A549 (cell line): Measurements from ENCODE around the gene EP400. TPM values are rescaled to one million over a fixed set of nuclear protein-coding genes. Genes with fewer than 3 reads are reported as not detected.

Experiments used
- ATAC-seq, 2 experiments: fragments of 200-7000 bp in 1 of 2; fragments of >200 bp in 1 of 2; cut with Nextera tagmentation in 1 of 2; cut with Tn5 transposase in 1 of 2; 3 replicates each; pipeline versions ENCODE4 v1.8.0 to v1.9.1; 2018 to 2020; ENCODE audit warnings: mild to moderate bottlenecking in 1 of 2, moderate library complexity in 1 of 2
- CTCF ChIA-PET: fragments of 300-600 bp; sonication (Branson Sonifier 250); formaldehyde crosslinking; extraction: SDS; loops from one replicate; lab custom pipeline; 2021; ENCODE audit warnings: antibody characterized with exemption, inconsistent platforms; lab: Yijun Ruan, JAX
- POLR2A ChIA-PET: fragments of 350-600 bp; formaldehyde crosslinking; extraction: SDS; loops from one replicate; lab custom pipeline; 2021; ENCODE audit warnings: antibody characterized with exemption, inconsistent platforms; lab: Yijun Ruan, JAX
- DNase-seq, 2 experiments: peaks; one replicate each; pipeline versions ENCODE4 v3.0.0 to v3.0.0-alpha.2; 2011 to 2016; ENCODE audit warnings: low read depth in 1 of 2, low spot score in 1 of 2
- FAIRE-seq: peaks from 2 replicates; lab custom pipeline; 2011; peaks lifted over from hg19 to GRCh38; lab: Jason Lieb, UNC
- H3K27ac ChIP-seq, 2 experiments: fragments of >200 bp; sonication (Bioruptor Twin); formaldehyde crosslinking; 3 replicates each; pipeline ENCODE4 v1.5.1; 2016 to 2017
- H3K4me1 ChIP-seq: fragments of >200 bp; sonication (Bioruptor Twin); formaldehyde crosslinking; 3 replicates; pipeline ENCODE4 v1.6.1; 2016
- H3K4me2 ChIP-seq: fragments of >200 bp; sonication (Bioruptor Twin); formaldehyde crosslinking; 3 replicates; pipeline ENCODE4 v1.6.1; 2016
- H3K4me3 ChIP-seq: fragments of >200 bp; sonication (Bioruptor Twin); formaldehyde crosslinking; 3 replicates; pipeline ENCODE4 v1.5.1; 2016
- H3K9me3 ChIP-seq: fragments of >200 bp; sonication (Bioruptor Twin); formaldehyde crosslinking; 3 replicates; pipeline ENCODE4 v1.6.1; 2016
- ATOH8 ChIP-seq: fragments of 250-450 bp; sonication (Bioruptor Pico); IDR thresholded peaks from 2 replicates; pipeline ENCODE4 v1.5.0; 2020; ENCODE audit warnings: low read depth, mild to moderate bottlenecking, moderate library complexity
- BCL3 ChIP-seq: fragments of >200 bp; sonication (Bioruptor Twin); formaldehyde crosslinking; IDR thresholded peaks from 3 replicates; pipeline ENCODE4 v1.6.1; 2016
- CBX2 ChIP-seq: fragments of 200-600 bp; sonication (generic); IDR thresholded peaks from 2 replicates; pipeline ENCODE4 v1.6.1; 2016; ENCODE audit warnings: low read depth, mild to moderate bottlenecking, borderline replicate concordance
- CTCF ChIP-seq: fragments of >200 bp; sonication (Bioruptor Twin); formaldehyde crosslinking; IDR thresholded peaks from 3 replicates; pipeline ENCODE4 v1.5.1; 2016
- E2F6 ChIP-seq: IDR thresholded peaks from 2 replicates; pipeline ENCODE4 v1.6.1; 2012; ENCODE audit warnings: low read depth, borderline replicate concordance
- ELK1 ChIP-seq: fragments of 150-350 bp; IDR thresholded peaks from 2 replicates; pipeline ENCODE4 v1.6.1; 2014; ENCODE audit warnings: low read depth, mild to moderate bottlenecking, low read length
- EP300 ChIP-seq, 2 experiments: fragments of >200 bp; sonication (Bioruptor Twin); formaldehyde crosslinking; IDR thresholded peaks; 2 replicates in 1 of 2; 3 replicates in 1 of 2; pipeline ENCODE4 v1.6.1; 2016 to 2017
- FOSB ChIP-seq: fragments of 250-450 bp; sonication (Bioruptor Pico); IDR thresholded peaks from 2 replicates; pipeline ENCODE4 v1.5.0; 2020; ENCODE audit warnings: mild to moderate bottlenecking, moderate library complexity
- GATA3 ChIP-seq: IDR thresholded peaks from 2 replicates; pipeline ENCODE4 v1.6.1; 2012; ENCODE audit warnings: borderline replicate concordance
- HES2 ChIP-seq: fragments of >200 bp; sonication (Bioruptor Twin); formaldehyde crosslinking; IDR thresholded peaks from 2 replicates; pipeline ENCODE4 v1.6.1; 2016
- HEYL ChIP-seq: fragments of 250-450 bp; sonication (Bioruptor Pico); IDR thresholded peaks from 2 replicates; pipeline ENCODE4 v1.8.0; 2021; ENCODE audit warnings: mild to moderate bottlenecking, moderate library complexity
- HOXB13 ChIP-seq: fragments of 250-450 bp; sonication (Bioruptor Pico); IDR thresholded peaks from 2 replicates; pipeline ENCODE4 v1.5.0; 2020; ENCODE audit warnings: low read depth, mild to moderate bottlenecking, moderate library complexity
- JUNB ChIP-seq: fragments of >200 bp; sonication (Bioruptor Twin); formaldehyde crosslinking; IDR thresholded peaks from 2 replicates; pipeline ENCODE4 v1.6.1; 2016
- KDM5A ChIP-seq: fragments of 200-600 bp; sonication (generic); IDR thresholded peaks from 2 replicates; pipeline ENCODE4 v1.6.1; 2016; ENCODE audit warnings: antibody characterized with exemption, mild to moderate bottlenecking
- MAFK ChIP-seq: fragments of 450-650 bp; IDR thresholded peaks from 2 replicates; pipeline ENCODE4 v1.6.1; 2014; ENCODE audit not compliant: partially characterized antibody
- MYC ChIP-seq: IDR thresholded peaks from 2 replicates; pipeline ENCODE4 v1.6.1; 2012; ENCODE audit warnings: mild to moderate bottlenecking, inconsistent platforms, low read length, improper control_type of control experiment, borderline replicate concordance
- NPAS2 ChIP-seq: fragments of 250-450 bp; sonication (Bioruptor Pico); IDR thresholded peaks from 2 replicates; pipeline ENCODE4 v1.8.0; 2022; ENCODE audit warnings: mild to moderate bottlenecking, moderate library complexity, borderline replicate concordance
- NR3C1 ChIP-seq: fragments of >200 bp; sonication (Bioruptor Twin); formaldehyde crosslinking; IDR thresholded peaks from 3 replicates; pipeline ENCODE4 v1.6.1; 2017
- POLR2A ChIP-seq: IDR thresholded peaks from 2 replicates; pipeline ENCODE4 v1.6.1; 2012; ENCODE audit warnings: mild to moderate bottlenecking, low read length
- POLR2AphosphoS2 ChIP-seq: conservative IDR thresholded peaks from 2 replicates; pipeline ENCODE4 v1.6.1; 2012; ENCODE audit warnings: low read length, improper control_type of control experiment, inconsistent platforms
- RCOR1 ChIP-seq: fragments of 150-350 bp; IDR thresholded peaks from 2 replicates; pipeline ENCODE4 v1.6.1; 2014; ENCODE audit warnings: antibody characterized with exemption, low read length, low read depth
- SREBF2 ChIP-seq: fragments of 450-650 bp; IDR thresholded peaks from 2 replicates; pipeline ENCODE4 v1.6.1; 2014; ENCODE audit warnings: mild to moderate bottlenecking, moderate library complexity
- TFCP2L1 ChIP-seq: fragments of 250-450 bp; sonication (Bioruptor Pico); IDR thresholded peaks from 2 replicates; pipeline ENCODE4 v1.5.0; 2021; ENCODE audit warnings: mild to moderate bottlenecking
- ZFP36 ChIP-seq: fragments of 450-650 bp; IDR thresholded peaks from 2 replicates; pipeline ENCODE4 v1.6.1; 2014; ENCODE audit warnings: borderline replicate concordance; ENCODE audit not compliant: partially characterized antibody
- whole genome bisulfite sequencing: methylation state at CpG from one replicate; pipeline ENCODE4 v1.1.6; 2017; ENCODE audit errors: missing lambda C conversion rate; 5-methylcytosine and 5-hydroxymethylcytosine counted together
- polyA plus RNA-seq, 4 experiments: library from polyadenylated mRNA; depleted of rRNA in 3 of 4; stranded (reverse); fragments of >200 nt; fragmentation: RNase III in 1 of 4; extraction: RNeasy Plus Mini Kit Qiagen cat#74134 plus additional on column Dnase treatment in 1 of 4; gene quantifications; 2 replicates in 3 of 4; 3 replicates in 1 of 4; pipeline ENCODE4 v1.2.3, GENCODE V29; 2011 to 2017

Gene EP400
- polyA plus RNA-seq, 2 of the 4 experiments (the other 2 are of a cell fraction), result 9.7 to 15.2 TPM

- CTCF ChIA-PET, result interaction anchor here (1.0 to 1.7 kb wide), 3 partner anchors 52 to 80 kb away, joined by 3 to 5 read pairs (median 3); no protein-coding TSS in a partner anchor
- ATAC-seq (no peak), FAIRE-seq (no peak), DNase-seq (no peak)
- Histone ChIP-seq H3K9me3 (no peaks in the 10 kb centered on the region), H3K4me1 (peaks cover 41% of the 10 kb centered on the region), H3K4me3 (no peak overlapping the region), H3K4me2 (no peak overlapping the region), H3K27ac (peak overlapping the region in 1 of 2 experiments; percentile 42; a peak in 2 of 6 replicates)
- POLR2A ChIA-PET, result no interaction called here
- 93% methylated on average over 14 of the region's 14 CpGs for WGBS
- no peak for TF ChIP-seq RCOR1
- no peak for TF ChIP-seq NR3C1
- TF ChIP-seq GATA3, result no peak
- no peak for TF ChIP-seq MAFK
- TF ChIP-seq HEYL (CRISPR knock-in tag), result no peak
- TF ChIP-seq FOSB (CRISPR knock-in tag), result no peak
- TF ChIP-seq KDM5A, result no peak
- TF ChIP-seq TFCP2L1 (CRISPR knock-in tag), result no peak
- no peak for TF ChIP-seq CBX2
Measured at GRCh38 chr12:131914179-131914702, 35.5 kb upstream of the EP400 start.

GRCh38 chr12:131915000-131915689 lies 34.6 kb upstream of the EP400 start:
- CTCF ChIA-PET, result interaction anchor here (1.3 to 1.7 kb wide), 3 partner anchors 9 to 81 kb away, joined by 3 to 7 read pairs (median 5); no protein-coding TSS in a partner anchor
- Histone ChIP-seq H3K4me2 (no peak overlapping the region), H3K4me3 (no peak overlapping the region), H3K27ac (0 out of 6 replicates have a peak overlapping the region, but pooled peaks of 1 of the 2 experiments have one; percentile 25), H3K9me3 (no peaks in the 10 kb centered on the region), H3K4me1 (peaks cover 32% of the 10 kb centered on the region)
- no peak for TF ChIP-seq ATOH8 (CRISPR knock-in tag)
- no peak for TF ChIP-seq POLR2A
- no peak for TF ChIP-seq JUNB
- TF ChIP-seq MYC, result no peak
- TF ChIP-seq RCOR1, result no peak
- no peak for TF ChIP-seq E2F6
- no peak for TF ChIP-seq NPAS2
- no peak for TF ChIP-seq HES2
- TF ChIP-seq TFCP2L1 (CRISPR knock-in tag), result no peak
- TF ChIP-seq POLR2AphosphoS2, result no peak
- TF ChIP-seq EP300 (IDR thresholded peaks at IDR 0.05), result no peak
- FAIRE-seq, result no peak
- no peak for ATAC-seq
- DNase-seq, result no peak
- 93% methylated on average over 20 of the region's 20 CpGs for WGBS
- POLR2A ChIA-PET, result no interaction called here

- Histone ChIP-seq H3K4me1 (peaks cover 25% of the 10 kb centered on the region), H3K27ac (no peak overlapping the region), H3K4me2 (no peak overlapping the region), H3K9me3 (no peaks in the 10 kb centered on the region), H3K4me3 (no peak overlapping the region)
- POLR2A ChIA-PET, result no interaction called here
- no peak for ATAC-seq
- no peak for FAIRE-seq
- CTCF ChIA-PET, result interaction anchor here (1.3 to 1.7 kb wide), 3 partner anchors 9 to 81 kb away, joined by 3 to 7 read pairs (median 5); no protein-coding TSS in a partner anchor
- DNase-seq, result no peak
- 94% methylated on average over 18 of the region's 21 CpGs for WGBS
- TF ChIP-seq ELK1, result no peak
- no peak for TF ChIP-seq BCL3
- no peak for TF ChIP-seq GATA3
- no peak for TF ChIP-seq SREBF2
- no peak for TF ChIP-seq CTCF
- no peak for TF ChIP-seq HOXB13 (CRISPR knock-in tag)
- TF ChIP-seq ZFP36, result no peak
Measured at GRCh38 chr12:131915823-131916222, 33.9 kb upstream of the EP400 start.
